Measurements from ENCODE around the gene HK2.

DNA sequence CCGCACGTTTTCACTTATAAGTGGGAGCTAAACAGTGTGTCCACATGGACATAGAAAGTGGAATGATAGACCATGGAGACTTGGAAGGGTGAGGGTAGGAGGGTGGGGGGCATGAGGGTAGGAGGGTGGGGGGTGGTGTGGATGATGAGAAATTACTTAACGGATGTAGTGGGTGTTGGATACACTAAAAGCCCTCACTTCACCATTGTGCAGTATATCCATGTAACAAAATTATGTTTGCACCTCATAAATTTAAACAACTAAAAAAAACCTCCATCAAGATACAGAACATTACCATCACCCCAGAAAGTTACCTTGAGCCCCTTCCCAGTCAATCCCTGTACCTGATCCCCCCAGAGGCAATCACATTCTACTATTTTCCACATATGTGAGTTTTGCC, 26.2 kb downstream of the HK2 start:
- TF ChIP-seq, protein P1, sequence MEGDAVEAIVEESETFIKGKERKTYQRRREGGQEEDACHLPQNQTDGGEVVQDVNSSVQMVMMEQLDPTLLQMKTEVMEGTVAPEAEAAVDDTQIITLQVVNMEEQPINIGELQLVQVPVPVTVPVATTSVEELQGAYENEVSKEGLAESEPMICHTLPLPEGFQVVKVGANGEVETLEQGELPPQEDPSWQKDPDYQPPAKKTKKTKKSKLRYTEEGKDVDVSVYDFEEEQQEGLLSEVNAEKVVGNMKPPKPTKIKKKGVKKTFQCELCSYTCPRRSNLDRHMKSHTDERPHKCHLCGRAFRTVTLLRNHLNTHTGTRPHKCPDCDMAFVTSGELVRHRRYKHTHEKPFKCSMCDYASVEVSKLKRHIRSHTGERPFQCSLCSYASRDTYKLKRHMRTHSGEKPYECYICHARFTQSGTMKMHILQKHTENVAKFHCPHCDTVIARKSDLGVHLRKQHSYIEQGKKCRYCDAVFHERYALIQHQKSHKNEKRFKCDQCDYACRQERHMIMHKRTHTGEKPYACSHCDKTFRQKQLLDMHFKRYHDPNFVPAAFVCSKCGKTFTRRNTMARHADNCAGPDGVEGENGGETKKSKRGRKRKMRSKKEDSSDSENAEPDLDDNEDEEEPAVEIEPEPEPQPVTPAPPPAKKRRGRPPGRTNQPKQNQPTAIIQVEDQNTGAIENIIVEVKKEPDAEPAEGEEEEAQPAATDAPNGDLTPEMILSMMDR (IDR thresholded peaks at IDR 0.05; ENCODE audit: borderline replicate concordance, extremely low read depth, low read length, poor library complexity, severe bottlenecking), result no peak
- no peak for TF ChIP-seq EZH2 (IDR thresholded peaks at IDR 0.05; ENCODE audit: borderline replicate concordance, low read depth, low read length, severe bottlenecking)

All from DND-41 (cell line).